ENCODE measurements around the gene FARS2.

FARS2 gene

GRCh38 chr6:5512422-5512821 lies 251.1 kb downstream of the FARS2 start:
- DNase-seq, result no peak

DNA sequence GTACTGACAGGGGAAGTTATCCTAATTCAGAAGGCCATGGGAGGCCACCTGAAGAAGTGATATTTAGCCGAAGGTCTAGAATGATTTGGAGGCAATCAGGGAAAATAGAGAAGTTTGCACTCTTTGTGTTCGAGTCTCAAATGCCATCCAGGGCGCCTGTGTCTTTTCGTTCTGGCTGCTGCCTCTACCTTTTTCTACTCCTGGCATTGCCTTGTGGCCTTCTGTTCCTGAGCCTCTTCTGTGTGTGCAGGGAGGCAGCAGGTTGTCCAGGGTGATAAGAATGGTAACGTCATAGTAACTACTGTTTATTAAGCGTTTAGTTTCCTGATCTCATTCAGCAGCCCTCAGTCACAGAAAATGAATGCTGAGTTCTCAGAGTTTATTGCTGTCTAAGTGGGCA lies 252.1 kb downstream of the FARS2 start:
- DNase-seq, result no peak

GRCh38 chr6:5514353-5514752 lies 253.0 kb downstream of the FARS2 start:
- DNase-seq, result no peak

GRCh38 chr6:5515200-5515599 lies 253.9 kb downstream of the FARS2 start:
- no peak for DNase-seq

GRCh38 chr6:5516036-5516435 lies 254.7 kb downstream of the FARS2 start:
- no peak for DNase-seq

GRCh38 chr6:5517796-5518195 lies 256.5 kb downstream of the FARS2 start:
- DNase-seq, result no peak

- no peak for DNase-seq
Observed at GRCh38 chr6:5518936-5519491, 257.7 kb downstream of the FARS2 start.

GRCh38 chr6:5520796-5521195 lies 259.5 kb downstream of the FARS2 start:
- DNase-seq, result no peak

- no peak for DNase-seq
Observed at GRCh38 chr6:5521322-5521721, 260.0 kb downstream of the FARS2 start.

DNA sequence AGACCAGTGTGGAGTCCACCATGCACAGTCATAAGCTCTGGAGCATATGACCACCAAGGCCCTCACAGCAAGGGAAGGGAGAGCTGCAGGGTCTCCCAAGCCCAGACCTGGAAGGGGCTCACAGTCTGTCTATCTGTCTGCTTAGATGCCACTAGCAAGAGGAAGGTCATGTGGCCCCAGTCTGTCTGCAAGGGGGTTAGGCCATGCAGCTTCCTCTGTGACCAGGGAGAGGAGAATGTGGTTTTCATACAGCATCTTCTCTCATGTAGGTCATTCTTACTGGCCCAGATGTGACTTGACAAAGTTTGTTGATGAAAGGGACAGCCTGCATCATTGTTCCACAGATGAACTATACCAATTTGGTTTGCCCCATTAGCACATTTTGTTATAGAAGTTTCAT lies 260.8 kb downstream of the FARS2 start:
- DNase-seq, result no peak

DNA sequence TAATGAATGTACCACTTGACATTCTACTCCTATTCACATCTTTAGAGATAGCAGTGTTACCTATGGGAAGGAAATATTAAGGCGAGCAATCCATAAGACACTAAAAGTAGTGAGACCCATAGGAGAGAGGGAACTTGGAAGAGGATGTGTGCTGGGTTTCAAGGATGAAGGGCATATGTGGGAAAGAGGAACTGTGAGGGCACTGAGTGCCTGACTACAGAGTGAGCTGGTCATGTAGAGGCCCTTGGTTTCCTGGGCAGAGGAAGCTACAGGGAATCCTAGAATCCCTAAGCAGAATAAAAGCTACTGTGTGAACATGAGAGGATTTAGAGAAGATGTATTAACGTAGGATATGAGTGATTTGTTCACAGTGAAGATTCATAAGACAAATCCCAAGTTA lies 262.8 kb downstream of the FARS2 start:
- no peak for DNase-seq

- no peak for DNase-seq
Observed at GRCh38 chr6:5525209-5525608, 263.9 kb downstream of the FARS2 start.

DNA sequence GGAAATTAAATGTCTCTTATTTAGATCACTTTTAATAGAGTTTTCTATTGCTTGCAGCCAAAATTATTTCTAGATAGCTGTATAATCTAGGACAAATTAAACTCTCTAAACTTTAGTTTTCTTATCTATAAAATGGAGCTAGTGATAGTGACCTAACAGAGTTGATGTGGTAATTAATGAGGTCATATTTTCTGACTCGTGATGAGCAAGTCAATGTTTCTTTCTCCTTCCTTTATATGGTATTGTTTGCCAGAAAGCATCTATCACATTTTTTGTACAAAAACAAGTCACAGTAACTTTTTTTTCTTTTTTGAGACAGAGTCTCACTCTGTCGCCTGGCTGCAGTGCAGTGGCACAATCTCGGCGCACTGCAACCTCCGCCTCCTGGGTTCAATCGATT lies 267.7 kb downstream of the FARS2 start:
- DNase-seq, result no peak

DNA sequence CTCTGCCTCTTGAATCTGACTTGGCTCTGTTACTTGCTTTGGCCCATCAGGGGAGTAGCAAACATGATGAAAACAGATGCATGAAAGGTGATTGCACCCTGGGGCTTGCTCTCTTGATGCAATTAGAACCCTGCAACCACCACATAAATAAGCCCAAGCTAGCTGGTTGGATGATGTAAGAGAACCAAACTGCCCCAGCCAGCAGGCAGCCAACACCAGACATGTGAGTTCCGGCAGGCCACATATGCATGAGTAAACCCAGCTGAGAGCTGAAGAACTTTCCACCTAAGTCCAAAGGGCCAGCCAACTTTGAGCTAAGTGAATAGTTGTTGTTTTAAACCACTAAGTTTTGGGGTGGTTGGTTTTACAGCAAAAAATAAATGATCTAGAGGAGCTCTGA lies 268.4 kb downstream of the FARS2 start:
- no peak for DNase-seq

DNA sequence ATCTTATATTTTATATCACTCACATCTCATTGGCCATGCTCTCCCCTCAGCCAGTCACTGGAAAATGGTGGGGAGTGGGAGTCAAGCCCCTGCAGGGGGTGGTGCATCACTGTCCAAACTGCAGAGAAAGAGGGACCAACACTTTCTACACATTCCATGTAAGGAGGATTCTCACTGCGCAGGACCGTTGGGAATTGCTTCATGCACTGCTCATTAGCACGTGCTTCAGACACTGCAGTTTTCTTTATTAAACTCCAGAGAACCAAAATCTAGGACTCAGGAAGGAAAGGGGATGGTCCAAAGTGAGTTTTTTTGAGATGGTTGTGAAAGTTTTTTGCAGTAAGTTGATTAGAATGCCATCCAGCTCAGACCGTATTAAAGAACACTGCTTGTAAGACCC lies 269.8 kb downstream of the FARS2 start:
- no peak for DNase-seq

DNA sequence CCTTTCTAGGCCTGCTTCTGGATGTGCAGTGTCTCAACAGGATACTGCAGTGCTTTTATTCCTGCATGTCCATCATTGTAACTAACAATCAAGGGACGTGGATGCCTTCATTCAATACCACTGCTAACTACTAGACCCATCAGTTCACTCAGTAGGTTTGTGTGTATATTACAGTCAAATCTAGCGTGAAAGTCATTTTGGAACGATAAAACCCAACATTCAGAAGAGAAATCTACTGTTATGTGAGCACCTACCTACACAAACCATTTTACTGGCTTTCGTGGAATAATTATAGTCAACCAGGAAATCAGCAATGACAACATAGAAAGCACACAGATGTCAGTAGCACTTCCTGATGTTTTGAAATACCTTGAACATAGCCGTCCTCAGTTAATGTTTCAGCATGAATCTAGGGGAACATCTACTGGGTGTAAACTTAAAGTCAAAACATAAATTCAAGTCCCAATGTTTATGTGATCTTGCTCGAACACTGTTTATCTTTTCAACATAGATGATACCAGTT lies 270.6 kb downstream of the FARS2 start:
- no peak for DNase-seq

DNA sequence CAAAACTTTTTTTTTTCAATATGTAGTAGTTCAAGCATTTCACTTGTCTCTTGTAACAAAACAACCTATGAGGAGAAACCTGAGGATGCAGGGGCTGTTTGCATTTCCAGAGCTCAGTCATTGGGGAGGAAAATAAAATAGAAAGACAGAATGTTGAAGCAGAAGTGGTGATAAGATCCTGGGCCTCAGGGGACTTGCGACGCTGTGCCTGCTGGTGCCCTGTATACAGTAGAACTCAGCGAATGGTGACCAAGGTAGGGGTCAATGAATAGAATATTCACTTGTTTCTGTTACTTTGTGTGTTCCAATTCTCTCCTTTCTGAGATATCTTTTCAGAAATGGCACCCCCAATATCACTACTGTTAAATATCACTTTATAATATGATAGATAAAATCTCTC lies 271.6 kb downstream of the FARS2 start:
- DNase-seq, result no peak

GRCh38 chr6:5534643-5535042 lies 273.3 kb downstream of the FARS2 start:
- no peak for DNase-seq

GRCh38 chr6:5536644-5537043 lies 275.3 kb downstream of the FARS2 start:
- no peak for DNase-seq

GRCh38 chr6:5537132-5537531 lies 275.8 kb downstream of the FARS2 start:
- no peak for DNase-seq

DNA sequence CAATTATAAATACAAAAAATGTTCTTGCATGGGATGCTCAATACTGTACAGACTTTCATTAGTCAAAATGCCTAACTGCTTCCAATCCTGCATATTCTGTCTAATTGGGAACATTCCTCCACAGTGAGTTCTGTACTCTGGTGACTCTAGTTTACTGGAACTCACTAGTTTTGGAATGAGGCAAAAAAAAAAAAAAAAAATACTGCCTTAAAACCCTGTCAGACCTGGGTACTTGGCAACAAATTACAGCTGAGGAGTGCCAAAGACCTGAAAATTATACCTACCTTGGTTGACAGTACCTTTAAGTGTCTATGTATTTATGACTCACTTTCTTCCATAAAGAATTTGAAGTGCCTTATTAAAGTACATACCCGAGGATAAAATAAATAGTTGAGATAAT lies 276.7 kb downstream of the FARS2 start:
- no peak for DNase-seq

GRCh38 chr6:5540370-5540769 lies 279.1 kb downstream of the FARS2 start:
- no peak for DNase-seq

GRCh38 chr6:5541025-5541424 lies 279.7 kb downstream of the FARS2 start:
- DNase-seq, result no peak

GRCh38 chr6:5541751-5542432 lies 280.6 kb downstream of the FARS2 start:
- DNase-seq, result no peak

DNA sequence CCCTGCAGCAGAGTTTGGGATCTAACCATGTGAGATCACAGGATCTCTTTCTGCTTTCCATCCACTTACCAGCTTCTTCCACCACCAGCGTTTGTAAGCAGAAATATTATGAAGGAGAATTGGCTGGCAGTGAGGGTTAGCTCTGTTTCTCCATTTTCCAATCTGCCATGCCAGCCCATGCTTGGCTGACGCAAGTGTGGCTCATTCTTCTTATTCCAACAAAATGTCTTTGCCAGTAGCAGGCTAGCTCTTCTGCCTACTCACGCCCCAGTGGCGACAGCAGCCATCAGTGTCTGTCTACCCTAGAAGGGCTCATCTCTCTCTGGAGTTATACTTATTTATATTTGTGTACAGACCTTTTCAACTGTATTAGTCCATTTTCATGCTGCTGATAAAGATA lies 286.2 kb downstream of the FARS2 start:
- no peak for DNase-seq

Data from NCI-H446 (cell line).